HepG2 (cell line): ENCODE results near the gene FAHD2A. TPM values are rescaled to one million over a fixed set of nuclear protein-coding genes. Genes with fewer than 3 reads are reported as not detected.
A peak's percentile ranks its signal among the peaks of the same experiment; 100 is the strongest.

Experiments used
- CHD2 ChIP-seq: IDR thresholded peaks from 2 replicates; pipeline ENCODE4 v1.6.1; 2011; ENCODE audit warnings: low read depth, low read length, improper control_type of control experiment
- DMAP1 ChIP-seq: IDR thresholded peaks from 2 replicates; pipeline ENCODE4 v1.6.1; 2016
- DR1 ChIP-seq: sonication (generic); formaldehyde crosslinking; IDR thresholded peaks from 2 replicates; pipeline ENCODE4 v1.8.0; 2021; ENCODE audit warnings: mild to moderate bottlenecking, missing genetic modification reagents, inconsistent platforms
- NR2F6 ChIP-seq, 2 experiments: IDR thresholded peaks; 2 replicates each; pipeline ENCODE4 v1.6.1; 2016; ENCODE audit warnings: antibody characterized with exemption in 1 of 2, mild to moderate bottlenecking in 1 of 2
- RORA ChIP-seq: sonication (generic); formaldehyde crosslinking; IDR thresholded peaks from 2 replicates; pipeline ENCODE4 v1.5.0; 2020; ENCODE audit warnings: mild to moderate bottlenecking, missing genetic modification reagents, moderate library complexity
- SMARCC2 ChIP-seq: fragments of 450-650 bp; IDR thresholded peaks from 2 replicates; pipeline ENCODE4 v1.6.1; 2017; ENCODE audit warnings: antibody characterized with exemption, mild to moderate bottlenecking
- SNAPC2 ChIP-seq: sonication (generic); formaldehyde crosslinking; IDR thresholded peaks from 2 replicates; pipeline ENCODE4 v1.8.1; 2022; ENCODE audit warnings: mild to moderate bottlenecking, missing genetic modification reagents
- SP5 ChIP-seq: IDR thresholded peaks from 2 replicates; pipeline ENCODE4 v1.6.1; 2016; ENCODE audit warnings: low read depth, borderline replicate concordance
- ZBTB40 ChIP-seq, 2 experiments: fragments of 450-650 bp in 1 of 2; sonication (generic) in 1 of 2; formaldehyde crosslinking in 1 of 2; IDR thresholded peaks; 2 replicates each; pipeline versions ENCODE4 v1.6.1 to v1.8.0; 2016 to 2022; ENCODE audit warnings: antibody characterized with exemption in 1 of 2, mild to moderate bottlenecking in 1 of 2, missing genetic modification reagents in 1 of 2
- ZBTB7B ChIP-seq: sonication (generic); formaldehyde crosslinking; IDR thresholded peaks from 2 replicates; pipeline ENCODE4 v1.4.0; 2020; ENCODE audit warnings: missing genetic modification reagents
- ZFP90 ChIP-seq: sonication (generic); formaldehyde crosslinking; IDR thresholded peaks from 2 replicates; pipeline ENCODE4 v1.8.0; 2022; ENCODE audit warnings: missing genetic modification reagents, mild to moderate bottlenecking, inconsistent platforms, borderline replicate concordance
- ZNF20 ChIP-seq: sonication (generic); formaldehyde crosslinking; IDR thresholded peaks from 2 replicates; pipeline ENCODE4 v1.4.0; 2020; ENCODE audit warnings: mild to moderate bottlenecking, moderate library complexity, missing genetic modification reagents
- ZNF264 ChIP-seq: sonication (generic); formaldehyde crosslinking; IDR thresholded peaks from 2 replicates; pipeline ENCODE4 v1.4.0; 2020; ENCODE audit warnings: missing genetic modification reagents
- ZNF329 ChIP-seq: sonication (generic); formaldehyde crosslinking; IDR thresholded peaks from 2 replicates; pipeline ENCODE4 v1.9.0; 2021; ENCODE audit warnings: low read depth, mild to moderate bottlenecking, missing genetic modification reagents
- ZNF34 ChIP-seq: sonication (generic); formaldehyde crosslinking; IDR thresholded peaks from 2 replicates; pipeline ENCODE4 v1.4.0; 2020; ENCODE audit warnings: mild to moderate bottlenecking, missing genetic modification reagents, borderline replicate concordance
- ZNF644 ChIP-seq: IDR thresholded peaks from 2 replicates; pipeline ENCODE4 v1.6.1; 2016; ENCODE audit warnings: low read depth
- polyA plus RNA-seq, 8 experiments: library from polyadenylated mRNA; depleted of rRNA in 3 of 8; stranded (reverse) in 7 of 8; unstranded in 1 of 8; fragments of >200 nt; fragmentation: Illumina TruSeq in 4 of 8; extraction: Trizol in 4 of 8; gene quantifications; 2 replicates each; pipeline versions ENCODE4 v1.2.1 to v1.2.3, GENCODE V29; 2011 to 2016; ENCODE audit warnings: low read depth in 4 of 8, missing spikeins in 1 of 8, mixed read lengths in 1 of 8; ENCODE audit not compliant: insufficient read depth in 1 of 8
- total RNA-seq, 5 experiments: library from RNA; depleted of rRNA; stranded (reverse); fragments of >200 nt; fragmentation: Illumina TruSeq; extraction: Trizol; gene quantifications; 2 replicates each; pipeline ENCODE4 v1.2.3, GENCODE V29; 2016; ENCODE audit warnings: low read depth in 1 of 5
- TF ChIP-seq, protein P1 (sequence below): sonication (generic); formaldehyde crosslinking; IDR thresholded peaks from 2 replicates; pipeline ENCODE4 v1.9.0; 2022; ENCODE audit warnings: missing genetic modification reagents, mild to moderate bottlenecking, borderline replicate concordance
- TF ChIP-seq, protein P2 (sequence below): sonication (generic); formaldehyde crosslinking; conservative IDR thresholded peaks from 2 replicates; pipeline ENCODE4 v1.4.0; 2020; ENCODE audit warnings: missing genetic modification reagents

Gene FAHD2A
- total and polyA plus RNA-seq, 2 of the 13 experiments (the other 11 are each of a cell fraction or from before 2014, with no cell fraction given) = 34.0 to 44.2 TPM

DNA sequence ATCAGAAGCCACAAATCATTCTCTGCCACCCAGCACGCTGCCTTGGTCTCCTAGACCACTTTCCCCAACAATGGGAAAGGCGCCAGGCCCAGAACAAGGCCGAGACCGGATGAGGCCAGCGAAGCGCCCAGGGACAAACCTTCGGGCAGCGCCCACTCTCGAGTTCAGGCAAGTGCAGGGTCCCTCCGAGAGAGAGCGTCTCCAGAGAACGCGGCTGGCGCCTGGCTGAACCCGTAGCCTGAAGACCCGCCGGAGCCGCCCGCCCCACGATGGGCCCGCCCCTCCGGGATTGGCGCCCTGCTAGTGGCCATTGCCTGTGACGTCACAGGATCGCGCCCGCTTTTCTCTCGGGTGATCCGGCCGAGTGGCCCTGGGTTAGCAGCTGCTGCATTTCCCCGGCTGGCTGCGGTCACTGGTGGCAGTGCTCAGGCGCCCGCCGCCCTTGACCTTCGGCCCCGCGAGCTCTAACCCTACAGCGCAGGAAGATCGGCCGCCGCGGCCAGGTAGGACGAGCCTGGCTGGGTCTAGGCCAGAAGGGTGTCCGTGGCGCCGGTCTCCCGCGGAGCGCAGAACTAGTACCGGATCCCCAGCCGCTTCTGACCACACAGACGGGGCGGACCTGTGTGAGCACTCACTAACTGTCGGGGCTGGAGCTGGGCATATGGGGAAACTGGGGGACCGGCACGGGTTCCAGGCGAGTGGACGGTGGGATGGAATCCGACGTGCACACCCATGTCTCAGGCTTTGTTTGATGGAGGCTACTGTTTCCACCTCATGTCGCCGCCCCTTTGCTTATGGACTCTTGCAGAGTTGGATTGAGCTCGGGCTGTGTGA, at the start of gene FAHD2A (continued):
- TF ChIP-seq ZBTB40 (IDR thresholded peaks at IDR 0.05) = no peak
- TF ChIP-seq ZBTB40 (CRISPR knock-in tag; IDR thresholded peaks at IDR 0.05) = peak; percentile 62
- peak; percentile 38 for TF ChIP-seq SP5
- TF ChIP-seq DR1 (CRISPR knock-in tag) = peak; percentile 80
- TF ChIP-seq SMARCC2 = no peak
- no peak for TF ChIP-seq RORA (CRISPR knock-in tag)
- no peak for TF ChIP-seq CHD2
- peak; percentile 69 for TF ChIP-seq ZNF264 (CRISPR knock-in tag)
- TF ChIP-seq, protein P1, sequence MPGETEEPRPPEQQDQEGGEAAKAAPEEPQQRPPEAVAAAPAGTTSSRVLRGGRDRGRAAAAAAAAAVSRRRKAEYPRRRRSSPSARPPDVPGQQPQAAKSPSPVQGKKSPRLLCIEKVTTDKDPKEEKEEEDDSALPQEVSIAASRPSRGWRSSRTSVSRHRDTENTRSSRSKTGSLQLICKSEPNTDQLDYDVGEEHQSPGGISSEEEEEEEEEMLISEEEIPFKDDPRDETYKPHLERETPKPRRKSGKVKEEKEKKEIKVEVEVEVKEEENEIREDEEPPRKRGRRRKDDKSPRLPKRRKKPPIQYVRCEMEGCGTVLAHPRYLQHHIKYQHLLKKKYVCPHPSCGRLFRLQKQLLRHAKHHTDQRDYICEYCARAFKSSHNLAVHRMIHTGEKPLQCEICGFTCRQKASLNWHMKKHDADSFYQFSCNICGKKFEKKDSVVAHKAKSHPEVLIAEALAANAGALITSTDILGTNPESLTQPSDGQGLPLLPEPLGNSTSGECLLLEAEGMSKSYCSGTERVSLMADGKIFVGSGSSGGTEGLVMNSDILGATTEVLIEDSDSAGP = peak; percentile 88; the same call in 1 of the 2 replicates
- no peak for TF ChIP-seq ZFP90 (CRISPR knock-in tag)
- peak; percentile 85 for TF ChIP-seq NR2F6 (IDR thresholded peaks at IDR 0.05)
- peak; percentile 92 for TF ChIP-seq NR2F6 (CRISPR knock-in tag; IDR thresholded peaks at IDR 0.05)
- peak; percentile 90 for TF ChIP-seq ZNF20 (CRISPR knock-in tag)
- TF ChIP-seq, protein P2, sequence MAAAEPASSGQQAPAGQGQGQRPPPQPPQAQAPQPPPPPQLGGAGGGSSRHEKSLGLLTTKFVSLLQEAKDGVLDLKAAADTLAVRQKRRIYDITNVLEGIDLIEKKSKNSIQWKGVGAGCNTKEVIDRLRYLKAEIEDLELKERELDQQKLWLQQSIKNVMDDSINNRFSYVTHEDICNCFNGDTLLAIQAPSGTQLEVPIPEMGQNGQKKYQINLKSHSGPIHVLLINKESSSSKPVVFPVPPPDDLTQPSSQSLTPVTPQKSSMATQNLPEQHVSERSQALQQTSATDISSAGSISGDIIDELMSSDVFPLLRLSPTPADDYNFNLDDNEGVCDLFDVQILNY (CRISPR knock-in tag) = peak; percentile 82
- TF ChIP-seq SNAPC2 (CRISPR knock-in tag) = 0 out of 2 replicates have a peak, but pooled peaks have one; percentile 68
- no peak for TF ChIP-seq ZNF644
- TF ChIP-seq ZNF34 (CRISPR knock-in tag) = no peak
- TF ChIP-seq DMAP1 (CRISPR knock-in tag) = peak; percentile 81; the same call in 1 of the 2 replicates
- peak; percentile 51 for TF ChIP-seq ZBTB7B
- TF ChIP-seq ZNF329 = peak; percentile 27; the same call in 1 of the 2 replicates
